OCI-LY7 (cell line): ENCODE results near the gene SPATA25. TPM values are rescaled to one million over a fixed set of nuclear protein-coding genes. Genes with fewer than 3 reads are reported as not detected.
A peak's percentile ranks its signal among the peaks of the same experiment; 100 is the strongest.

Source experiments
- BruUV-seq: library from RNA; stranded (reverse); fragments of 400-500 nt; replicated peaks from 2 replicates; lab custom pipeline; 2021; lab: Mats Ljungman, UMichigan
- CTCF ChIA-PET: fragments of 300-600 bp; sonication (Branson Sonifier 250); formaldehyde crosslinking; loops from one replicate; lab custom pipeline; 2022; ENCODE audit warnings: antibody characterized with exemption; ENCODE audit not compliant: unreplicated experiment; lab: Charles Lee
- POLR2A ChIA-PET: fragments of 300-600 bp; sonication (Branson Sonifier 250); formaldehyde crosslinking; loops from one replicate; lab custom pipeline; 2022; ENCODE audit warnings: antibody characterized with exemption; lab: Charles Lee
- DNase-seq: peaks from one replicate; pipeline ENCODE4 v3.0.0-alpha.2; 2015; ENCODE audit warnings: low spot score
- H2AFZ ChIP-seq: fragments of 200-600 bp; sonication (generic), shearing (Covaris generic); 2 replicates; pipeline ENCODE4 v1.6.1; 2014; ENCODE audit warnings: mild to moderate bottlenecking, antibody characterized with exemption, low read length, moderate library complexity
- H3K27ac ChIP-seq: fragments of 200-600 bp; sonication (generic); 2 replicates; pipeline ENCODE4 v1.5.1; 2014; ENCODE audit warnings: mixed run types, low read depth, mild to moderate bottlenecking, moderate library complexity, low read length, inconsistent platforms; ENCODE audit not compliant: poor library complexity, severe bottlenecking
- H3K36me3 ChIP-seq: fragments of 200-600 bp; sonication (generic); 2 replicates; pipeline ENCODE4 v1.6.1; 2014; ENCODE audit warnings: mild to moderate bottlenecking, antibody characterized with exemption, low read length, moderate library complexity, mixed read lengths; ENCODE audit not compliant: insufficient read depth
- H3K4me1 ChIP-seq: fragments of 200-600 bp; sonication (generic); 2 replicates; pipeline ENCODE4 v1.5.1; 2014; ENCODE audit warnings: mild to moderate bottlenecking, low read length; ENCODE audit not compliant: insufficient read depth, poor library complexity, severe bottlenecking
- H3K4me2 ChIP-seq: fragments of 200-600 bp; sonication (generic); 2 replicates; pipeline ENCODE4 v1.6.1; 2014; ENCODE audit warnings: mild to moderate bottlenecking, low read length
- H3K4me3 ChIP-seq: fragments of 200-600 bp; sonication (generic); 2 replicates; pipeline ENCODE4 v1.5.1; 2014; ENCODE audit warnings: mild to moderate bottlenecking, low read depth, low read length; ENCODE audit not compliant: poor library complexity, severe bottlenecking
- H3K79me2 ChIP-seq: fragments of 200-600 bp; sonication (generic); 2 replicates; pipeline ENCODE4 v1.6.1; 2016; ENCODE audit warnings: low read depth, mild to moderate bottlenecking, low read length, moderate library complexity, mixed read lengths; ENCODE audit not compliant: insufficient read depth
- H3K9me2 ChIP-seq: fragments of 200-600 bp; sonication (generic); 2 replicates; pipeline ENCODE4 v1.6.1; 2016; ENCODE audit warnings: mild to moderate bottlenecking, low read length, mixed read lengths; ENCODE audit not compliant: insufficient read depth
- H3K9me3 ChIP-seq: fragments of 200-600 bp; sonication (generic); 2 replicates; pipeline ENCODE4 v1.6.1; 2014; ENCODE audit warnings: mild to moderate bottlenecking, mixed run types, low read length, mixed read lengths
- H4K20me1 ChIP-seq: fragments of 200-600 bp; sonication (generic); 2 replicates; pipeline ENCODE4 v1.6.1; 2014; ENCODE audit warnings: mild to moderate bottlenecking, antibody characterized with exemption, low read length, moderate library complexity, mixed read lengths; ENCODE audit not compliant: insufficient read depth
- EZH2phosphoT487 ChIP-seq: fragments of 200-600 bp; sonication (generic); IDR thresholded peaks from 2 replicates; pipeline ENCODE4 v1.6.1; 2018; ENCODE audit warnings: low read depth, borderline replicate concordance, mild to moderate bottlenecking, mixed run types, antibody characterized with exemption, low read length, moderate library complexity, mixed read lengths
- intact Hi-C: fragments of 100-400 bp; cut with micrococcal nuclease; formaldehyde crosslinking; loops from one replicate; pipeline ENCODE4 v1.10.0; 2022; ENCODE audit not compliant: unreplicated experiment
- total RNA-seq, 2 experiments: library from RNA; depleted of rRNA in 1 of 2; stranded (reverse); fragments of >200 nt in 1 of 2; shearing (Covaris generic) in 1 of 2; gene quantifications; 2 replicates each; pipeline ENCODE4 v1.2.3, GENCODE V29; 2014 to 2022
- TF ChIP-seq, protein P1 (sequence below): fragments of 200-600 bp; sonication (generic); conservative IDR thresholded peaks from 2 replicates; pipeline ENCODE4 v1.5.1; 2014; ENCODE audit warnings: mild to moderate bottlenecking, antibody characterized with exemption, low read length, moderate library complexity, mixed read lengths

SPATA25 gene
- total RNA-seq, 2 experiments from 2014 or later, result 5.8 TPM

- Histone ChIP-seq H3K9me3 (no peaks in the 10 kb centered on the region), H3K79me2 (no peaks in the 10 kb centered on the region), H3K36me3 (peaks cover 4% of the 10 kb centered on the region), H3K4me2 (no peak overlapping the region), H3K9me2 (no peaks in the 10 kb centered on the region), H2AFZ (no peak overlapping the region), H4K20me1 (no peaks in the 10 kb centered on the region), H3K27ac (no peak overlapping the region), H3K4me1 (peaks cover 15% of the 10 kb centered on the region), H3K4me3 (no peak overlapping the region)
- no peak for DNase-seq
- intact Hi-C loops, result no loop called here
- BruUV-seq, result no TSS peak
- no peak for TF ChIP-seq EZH2phosphoT487
- TF ChIP-seq, protein P1, sequence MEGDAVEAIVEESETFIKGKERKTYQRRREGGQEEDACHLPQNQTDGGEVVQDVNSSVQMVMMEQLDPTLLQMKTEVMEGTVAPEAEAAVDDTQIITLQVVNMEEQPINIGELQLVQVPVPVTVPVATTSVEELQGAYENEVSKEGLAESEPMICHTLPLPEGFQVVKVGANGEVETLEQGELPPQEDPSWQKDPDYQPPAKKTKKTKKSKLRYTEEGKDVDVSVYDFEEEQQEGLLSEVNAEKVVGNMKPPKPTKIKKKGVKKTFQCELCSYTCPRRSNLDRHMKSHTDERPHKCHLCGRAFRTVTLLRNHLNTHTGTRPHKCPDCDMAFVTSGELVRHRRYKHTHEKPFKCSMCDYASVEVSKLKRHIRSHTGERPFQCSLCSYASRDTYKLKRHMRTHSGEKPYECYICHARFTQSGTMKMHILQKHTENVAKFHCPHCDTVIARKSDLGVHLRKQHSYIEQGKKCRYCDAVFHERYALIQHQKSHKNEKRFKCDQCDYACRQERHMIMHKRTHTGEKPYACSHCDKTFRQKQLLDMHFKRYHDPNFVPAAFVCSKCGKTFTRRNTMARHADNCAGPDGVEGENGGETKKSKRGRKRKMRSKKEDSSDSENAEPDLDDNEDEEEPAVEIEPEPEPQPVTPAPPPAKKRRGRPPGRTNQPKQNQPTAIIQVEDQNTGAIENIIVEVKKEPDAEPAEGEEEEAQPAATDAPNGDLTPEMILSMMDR, result no peak
- CTCF ChIA-PET, result no interaction called here
- POLR2A ChIA-PET, result interaction anchor here (1.0 to 1.1 kb wide), 2 partner anchors 12 to 93 kb away, joined by 3 to 4 read pairs; no protein-coding TSS in a partner anchor
These were observed 5.5 kb upstream of the SPATA25 start for GRCh38 chr20:45892828-45893500.

DNA sequence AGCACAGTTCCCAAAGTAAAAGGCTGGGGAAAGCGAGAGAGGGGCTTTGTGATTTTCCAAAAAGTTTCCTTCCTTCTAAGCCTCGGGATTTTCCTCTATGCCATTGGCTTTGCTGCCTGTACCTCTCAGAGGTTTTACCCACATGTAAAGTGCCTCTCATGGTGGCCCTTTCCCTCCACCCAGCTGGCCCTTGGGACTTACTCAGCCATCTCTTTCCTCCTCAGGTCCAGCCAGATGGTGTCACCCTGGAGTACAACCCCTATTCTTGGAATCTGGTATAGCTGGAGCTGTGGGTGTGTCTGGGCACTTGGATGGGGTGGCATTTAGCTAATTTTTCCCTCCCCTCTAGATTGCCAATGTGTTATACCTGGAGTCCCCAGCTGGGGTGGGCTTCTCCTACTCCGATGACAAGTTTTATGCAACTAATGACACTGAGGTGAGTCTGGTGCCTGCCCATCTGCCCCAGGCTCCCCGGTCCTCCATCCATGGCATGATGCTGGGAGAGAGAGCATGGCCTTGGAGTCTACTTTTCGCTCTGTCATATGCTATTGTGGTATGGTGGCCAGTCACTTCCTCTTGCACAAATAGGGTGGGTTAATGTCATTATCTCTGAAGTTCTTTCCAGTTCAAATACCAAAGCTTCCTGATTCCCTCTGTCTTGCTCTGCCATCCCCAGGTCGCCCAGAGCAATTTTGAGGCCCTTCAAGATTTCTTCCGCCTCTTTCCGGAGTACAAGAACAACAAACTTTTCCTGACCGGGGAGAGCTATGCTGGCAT, 4.8 kb upstream of the SPATA25 start:
- Histone ChIP-seq H4K20me1 (no peaks in the 10 kb centered on the region), H3K4me2 (peak overlapping the region; percentile 98), H3K27ac (no peak overlapping the region), H3K36me3 (peaks cover 4% of the 10 kb centered on the region), H3K79me2 (no peaks in the 10 kb centered on the region), H3K4me3 (peak overlapping the region; percentile 85), H3K9me2 (no peaks in the 10 kb centered on the region), H3K4me1 (peaks cover 15% of the 10 kb centered on the region), H3K9me3 (no peaks in the 10 kb centered on the region), H2AFZ (no peak overlapping the region)
- ChIA-PET CTCF (no interaction called here), POLR2A (interaction anchor here (1.0 to 1.4 kb wide), 3 partner anchors 10 to 92 kb away, joined by 3 to 4 read pairs (median 4); no protein-coding TSS in a partner anchor)
- TF ChIP-seq, protein P1, result no peak
- TF ChIP-seq EZH2phosphoT487, result no peak
- intact Hi-C loops, result no loop called here
- TSS peak; percentile 48 for BruUV-seq
- DNase-seq, result no peak
